NCI-H1436 treated with DMSO at 0.1 percent for 48 hours (cell line): ENCODE results near the gene DTX3.
"Not testable (repeated sequence)": the region's sequence is repeated elsewhere in the genome, so short reads cannot be mapped to it uniquely, and the experiment has no call there.

Experiments
- DNase-seq: peaks from one replicate; lab custom pipeline; 2025; lab: John Stamatoyannopoulos, UW

DTX3 gene

GRCh38 chr12:57604454-57604991 is at the start of gene DTX3:
Gene DTX3 (plus strand): TSS chr12:57604824. CDS start chr12:57606518, 1,694 bp downstream.
- DNase-seq: no peak

GRCh38 chr12:57554897-57555296 is 49.7 kb upstream of the DTX3 start:
- DNase-seq: no peak

GRCh38 chr12:57558864-57559263 is 45.8 kb upstream of the DTX3 start:
- no peak for DNase-seq

- no peak for DNase-seq
These were observed 44.1 kb upstream of the DTX3 start for GRCh38 chr12:57560516-57560915.

GRCh38 chr12:57561117-57561516 is 43.5 kb upstream of the DTX3 start:
- DNase-seq: not testable (repeated sequence)

GRCh38 chr12:57563358-57563757 is 41.3 kb upstream of the DTX3 start:
- no peak for DNase-seq

- DNase-seq: no peak
These were observed 40.4 kb upstream of the DTX3 start for GRCh38 chr12:57564178-57564740.

GRCh38 chr12:57568838-57569237 is 35.8 kb upstream of the DTX3 start:
- DNase-seq: no peak

- no peak for DNase-seq
These were observed 34.8 kb upstream of the DTX3 start for GRCh38 chr12:57569858-57570257.

GRCh38 chr12:57570438-57570837 is 34.2 kb upstream of the DTX3 start:
- DNase-seq: not testable (repeated sequence)

- DNase-seq: no peak
These were observed 32.5 kb upstream of the DTX3 start for GRCh38 chr12:57571926-57572762.

GRCh38 chr12:57574795-57575194 is 29.8 kb upstream of the DTX3 start:
- DNase-seq: no peak

GRCh38 chr12:57575771-57576612 is 28.6 kb upstream of the DTX3 start:
- no peak for DNase-seq

- DNase-seq: no peak
These were observed 27.9 kb upstream of the DTX3 start for GRCh38 chr12:57576613-57577160.

- DNase-seq: no peak
These were observed 26.5 kb upstream of the DTX3 start for GRCh38 chr12:57577981-57578758.

GRCh38 chr12:57579011-57579410 is 25.6 kb upstream of the DTX3 start:
- DNase-seq: no peak

- DNase-seq: no peak
These were observed 24.8 kb upstream of the DTX3 start for GRCh38 chr12:57579677-57580465.

GRCh38 chr12:57580466-57580795 is 24.2 kb upstream of the DTX3 start:
- no peak for DNase-seq

- no peak for DNase-seq
These were observed 22.8 kb upstream of the DTX3 start for GRCh38 chr12:57581802-57582201.

- DNase-seq: no peak
These were observed 22.2 kb upstream of the DTX3 start for GRCh38 chr12:57582440-57582839.
